Measurements from ENCODE around the gene PDZK1IP1. TPM values are rescaled to one million over a fixed set of nuclear protein-coding genes. Genes with fewer than 3 reads are reported as not detected.

The PDZK1IP1 gene
- total and polyA plus RNA-seq, 2 donors (not counting 3 experiments of a cell fraction or from before 2014, with no cell fraction given): 0.52 TPM; not detected in 1

DNA sequence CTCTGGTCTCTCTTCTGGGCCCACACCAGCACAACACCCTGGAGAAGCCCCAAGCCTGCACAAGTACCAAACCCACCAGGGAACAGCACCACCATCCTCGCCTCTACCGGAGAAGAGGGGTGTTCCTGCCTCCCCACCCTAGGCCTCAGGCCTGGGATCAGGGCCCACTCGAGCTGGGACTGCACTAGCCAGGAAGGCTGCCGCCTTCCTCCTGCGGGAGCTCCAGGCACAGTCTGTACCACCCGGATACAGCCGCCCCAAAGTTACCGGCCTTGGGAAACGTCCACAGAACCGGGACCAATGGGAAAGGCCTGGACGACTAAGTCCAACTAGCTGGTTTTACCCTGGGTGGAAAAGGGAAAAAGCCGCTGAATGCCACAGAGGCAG, 38.8 kb upstream of the PDZK1IP1 start:
- no peaks in the 10 kb centered on the region for H3K27me3 ChIP-seq (ENCODE audit: control insufficient read depth in 2 of 2, insufficient read depth in 2 of 2, low read length in 2 of 2)
- H3K9me1 ChIP-seq (replicated peaks; ENCODE audit: control insufficient read depth, extremely low read depth, insufficient read depth, low read length): no peaks in the 10 kb centered on the region
- H3K79me2 ChIP-seq (ENCODE audit: control insufficient read depth, insufficient read depth, low read length): peaks cover 72% of the 10 kb centered on the region
- H3K9me3 ChIP-seq (replicated peaks; ENCODE audit: control insufficient read depth, insufficient read depth, low read length): no peaks in the 10 kb centered on the region
- intact Hi-C loops (cut with micrococcal nuclease) (loop anchor here (1.0 to 2.0 kb wide), 3 partner anchors 16 to 86 kb away; partner anchors contain the start of gene STIL), dilution Hi-C loops (cut with MboI; ENCODE audit: extremely low pct_ligation_motif_present, low sequenced_read_pairs) (no loop called here)
- peaks cover 45% of the 10 kb centered on the region for H3K4me1 ChIP-seq (ENCODE audit: control insufficient read depth, extremely low read depth, insufficient read depth, low read length)
- POLR2A ChIA-PET: interaction anchor here (0.7 to 3.0 kb wide), 6 partner anchors 9 to 105 kb away, joined by 4 to 25 read pairs (median 5); partner anchors contain the start of gene CMPK1
- no peak for TF ChIP-seq CTCF (IDR thresholded peaks at IDR 0.05; ENCODE audit: extremely low read depth in 1 of 2, insufficient read depth in 1 of 2, low read depth in 1 of 2, low read length in 2 of 2)
- peak; percentile 15 for TF ChIP-seq POLR2A (IDR thresholded peaks at IDR 0.05; ENCODE audit: low read depth, low read length)
- DNase-seq (ENCODE audit: low read depth, low spot score) (peak; percentile 58), FAIRE-seq (no peak)
- CTCF ChIA-PET: interaction anchor here (0.6 to 7.0 kb wide), 6 partner anchors 17 to 209 kb away, joined by 3 to 76 read pairs (median 39); partner anchors contain the start of gene FOXD2
- H2AFZ ChIP-seq (ENCODE audit: low read depth, low read length): peak overlapping the region; percentile 49
- H4K20me1 ChIP-seq (replicated peaks; ENCODE audit: control insufficient read depth, extremely low read depth, insufficient read depth, low read length): no peaks in the 10 kb centered on the region
- H3K27ac ChIP-seq (ENCODE audit: insufficient read depth, low read depth, low read length): peak overlapping the region; percentile 82
- peak overlapping the region; percentile 62 to 94 (median 93) for H3K4me3 ChIP-seq (replicated peaks in 1 of 3; ENCODE audit: insufficient read depth in 1 of 3, low read depth in 1 of 3, low read length in 3 of 3)
- H3K9ac ChIP-seq (replicated peaks; ENCODE audit: extremely low read depth, insufficient read depth, low read length): peak overlapping the region; percentile 94
- BruUV-seq (replicated peaks): no TSS peak
- H3K4me2 ChIP-seq (ENCODE audit: insufficient read depth, low read length): peak overlapping the region; percentile 97
- peaks cover 0 to 5% of the 10 kb centered on the region in 2 experiments for H3K36me3 ChIP-seq (ENCODE audit: control insufficient read depth in 2 of 2, extremely low read depth in 1 of 2, insufficient read depth in 2 of 2, low read length in 2 of 2)

- peaks cover 6 to 13% of the 10 kb centered on the region in 2 experiments for H3K36me3 ChIP-seq (ENCODE audit: control insufficient read depth in 2 of 2, extremely low read depth in 1 of 2, insufficient read depth in 2 of 2, low read length in 2 of 2)
- no peaks in the 10 kb centered on the region for H3K9me1 ChIP-seq (replicated peaks; ENCODE audit: control insufficient read depth, extremely low read depth, insufficient read depth, low read length)
- H3K79me2 ChIP-seq (ENCODE audit: control insufficient read depth, insufficient read depth, low read length): peaks cover 72% of the 10 kb centered on the region
- peak overlapping the region; percentile 94 for H3K9ac ChIP-seq (replicated peaks; ENCODE audit: extremely low read depth, insufficient read depth, low read length)
- POLR2A ChIA-PET: interaction anchor here (0.6 to 3.0 kb wide), 5 partner anchors 14 to 86 kb away, joined by 3 to 25 read pairs (median 5); partner anchors contain the start of gene STIL
- dilution Hi-C loops (cut with MboI; ENCODE audit: extremely low pct_ligation_motif_present, low sequenced_read_pairs): no loop called here
- peak overlapping the region; percentile 97 for H3K4me2 ChIP-seq (ENCODE audit: insufficient read depth, low read length)
- TF ChIP-seq MYC (IDR thresholded peaks at IDR 0.05; ENCODE audit: low read depth, low read length) (no peak), JUN (IDR thresholded peaks at IDR 0.05; ENCODE audit: borderline replicate concordance, insufficient read depth, insufficient read length, low read depth) (no peak), POLR2A (IDR thresholded peaks at IDR 0.05; ENCODE audit: low read depth, low read length) (no peak), EZH2 (IDR thresholded peaks at IDR 0.05; ENCODE audit: borderline replicate concordance, low read depth, low read length, severe bottlenecking) (no peak), MAX (IDR thresholded peaks at IDR 0.05; ENCODE audit: insufficient read depth, insufficient read length) (no peak), FOS (IDR thresholded peaks at IDR 0.05; ENCODE audit: borderline replicate concordance, insufficient read depth, low read length) (no peak), GATA2 (IDR thresholded peaks at IDR 0.05; ENCODE audit: insufficient read depth, insufficient read length, low read depth, low read length) (no peak), POLR2AphosphoS5 (IDR thresholded peaks at IDR 0.05; ENCODE audit: insufficient read depth, low read depth, low read length) (no peak), CTCF (IDR thresholded peaks at IDR 0.05; ENCODE audit: extremely low read depth in 1 of 2, insufficient read depth in 1 of 2, low read depth in 1 of 2, low read length in 2 of 2) (no peak)
- H3K27ac ChIP-seq (ENCODE audit: insufficient read depth, low read depth, low read length): peak overlapping the region; percentile 82
- H3K4me3 ChIP-seq (replicated peaks in 1 of 3; ENCODE audit: insufficient read depth in 1 of 3, low read depth in 1 of 3, low read length in 3 of 3): peak overlapping the region; percentile 62 to 94 (median 93)
- H4K20me1 ChIP-seq (replicated peaks; ENCODE audit: control insufficient read depth, extremely low read depth, insufficient read depth, low read length): no peaks in the 10 kb centered on the region
- no TSS peak for BruUV-seq (replicated peaks)
- DNase-seq (ENCODE audit: low read depth, low spot score): peak; percentile 36
- no peaks in the 10 kb centered on the region for H3K27me3 ChIP-seq (ENCODE audit: control insufficient read depth in 2 of 2, insufficient read depth in 2 of 2, low read length in 2 of 2)
- peaks cover 41% of the 10 kb centered on the region for H3K4me1 ChIP-seq (ENCODE audit: control insufficient read depth, extremely low read depth, insufficient read depth, low read length)
- CTCF ChIA-PET: interaction anchor here (1.0 to 7.0 kb wide), 11 partner anchors 8 to 210 kb away, joined by 3 to 76 read pairs (median 4); partner anchors contain the start of gene FOXD2
- intact Hi-C loops (cut with micrococcal nuclease): loop anchor here (2.0 kb wide), 1 partner anchor 35 kb away; no protein-coding TSS in a partner anchor
- no peak overlapping the region for H2AFZ ChIP-seq (ENCODE audit: low read depth, low read length)
- no peaks in the 10 kb centered on the region for H3K9me3 ChIP-seq (replicated peaks; ENCODE audit: control insufficient read depth, insufficient read depth, low read length)
- peak; percentile 83 for FAIRE-seq
Observed at GRCh38 chr1:47227341-47228232, 37.8 kb upstream of the PDZK1IP1 start.
